ENCODE measurements around the gene FBXL22. TPM values are rescaled to one million over a fixed set of nuclear protein-coding genes. Genes with fewer than 3 reads are reported as not detected.

Gene FBXL22
- total RNA-seq, 1 donor = 0.54 TPM

- no peak for TF ChIP-seq CTCF (IDR thresholded peaks at IDR 0.05; ENCODE audit: insufficient read depth, low read length)
- no peak overlapping the region for H3K4me3 ChIP-seq (ENCODE audit: low read depth, low read length)
- DNase-seq (ENCODE audit: low read depth) = no peak
Observed at GRCh38 chr15:63588826-63589225, 8.4 kb upstream of the FBXL22 start.

DNA sequence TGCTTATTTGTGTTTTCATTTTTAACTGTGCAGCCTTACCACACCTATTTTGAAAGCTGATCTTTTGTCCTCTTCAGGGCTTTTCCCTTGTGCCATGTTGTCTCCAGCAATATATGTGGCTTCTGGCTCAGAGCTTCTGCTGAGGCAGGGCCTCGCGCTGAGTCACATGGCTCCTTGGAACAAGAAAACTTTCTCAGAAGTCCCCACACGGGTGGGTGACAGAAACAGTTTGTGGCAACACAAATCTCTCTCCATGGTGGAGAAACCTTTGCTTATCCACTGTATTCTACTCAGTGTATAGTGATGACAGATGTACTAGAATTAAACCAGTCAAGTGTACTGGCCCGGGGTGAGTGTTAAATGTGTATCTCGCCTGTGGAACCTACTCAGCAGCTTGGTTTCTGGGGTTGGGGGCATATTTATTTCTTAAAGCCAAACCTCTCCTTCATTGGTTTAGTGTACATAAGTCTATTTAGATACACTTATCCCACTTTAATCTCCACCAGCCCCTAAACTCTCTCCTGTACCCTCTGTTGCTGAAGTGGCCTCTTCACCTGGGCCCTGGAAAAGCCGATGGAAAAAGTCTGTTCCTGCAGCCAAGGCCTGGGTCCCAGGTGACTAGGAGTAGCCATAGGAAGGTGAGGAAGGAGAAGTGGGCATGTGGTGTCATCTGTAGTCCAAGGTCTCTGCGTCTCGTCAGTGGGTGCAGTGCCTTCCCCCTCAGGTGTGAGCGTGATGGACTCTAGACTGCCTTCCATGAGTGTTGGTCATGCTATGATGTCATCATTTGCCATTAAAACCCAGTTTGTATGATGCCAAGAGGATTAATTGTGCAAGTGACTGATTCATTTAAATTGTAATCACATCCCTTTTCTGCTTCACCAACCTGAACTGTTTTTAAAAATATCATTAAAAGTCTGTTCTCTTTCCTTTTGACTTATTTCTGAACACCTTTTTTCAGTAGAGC lies 3.2 kb upstream of the FBXL22 start:
- H3K4me3 ChIP-seq (ENCODE audit: low read depth, low read length) = no peak overlapping the region
- no peak for DNase-seq (ENCODE audit: low read depth)
- no peak for TF ChIP-seq CTCF (IDR thresholded peaks at IDR 0.05; ENCODE audit: insufficient read depth, low read length)

GRCh38 chr15:63595065-63595464 lies 2.1 kb upstream of the FBXL22 start:
- TF ChIP-seq CTCF (IDR thresholded peaks at IDR 0.05; ENCODE audit: insufficient read depth, low read length) = no peak
- no peak for DNase-seq (ENCODE audit: low read depth)

DNA sequence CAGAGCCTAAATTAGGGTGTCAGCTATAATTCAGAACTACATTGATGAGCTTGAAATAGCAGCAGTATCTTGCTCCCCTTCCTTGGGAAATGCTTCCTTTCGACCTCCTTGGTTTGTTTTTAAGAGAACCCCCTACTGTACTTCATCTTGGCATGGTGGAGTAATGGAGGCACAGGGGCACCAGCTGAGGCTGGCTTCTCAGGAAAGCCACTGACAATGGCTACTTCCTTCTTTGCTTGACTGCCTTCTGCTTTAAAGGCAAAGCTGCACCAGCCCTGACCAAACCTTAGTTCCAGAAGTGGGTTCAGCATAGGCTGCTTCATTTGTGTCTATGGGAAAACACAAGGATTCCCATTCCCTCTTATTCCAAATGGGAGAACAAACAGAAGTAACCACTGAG lies 1.5 kb upstream of the FBXL22 start:
- DNase-seq (ENCODE audit: low read depth) = no peak
- H3K4me3 ChIP-seq (ENCODE audit: low read depth, low read length) = no peak overlapping the region
- no peak for TF ChIP-seq CTCF (IDR thresholded peaks at IDR 0.05; ENCODE audit: insufficient read depth, low read length)

More at GRCh38 chr15:63595065-63595464, 2.1 kb upstream of the FBXL22 start:
- no peak overlapping the region for H3K4me3 ChIP-seq (ENCODE audit: low read depth, low read length)

- H3K4me3 ChIP-seq (ENCODE audit: low read depth, low read length) = no peak overlapping the region
- no peak for DNase-seq (ENCODE audit: low read depth)
- TF ChIP-seq CTCF (IDR thresholded peaks at IDR 0.05; ENCODE audit: insufficient read depth, low read length) = no peak
Observed at GRCh38 chr15:63596676-63597037, 530 bp upstream of the FBXL22 start.

DNA sequence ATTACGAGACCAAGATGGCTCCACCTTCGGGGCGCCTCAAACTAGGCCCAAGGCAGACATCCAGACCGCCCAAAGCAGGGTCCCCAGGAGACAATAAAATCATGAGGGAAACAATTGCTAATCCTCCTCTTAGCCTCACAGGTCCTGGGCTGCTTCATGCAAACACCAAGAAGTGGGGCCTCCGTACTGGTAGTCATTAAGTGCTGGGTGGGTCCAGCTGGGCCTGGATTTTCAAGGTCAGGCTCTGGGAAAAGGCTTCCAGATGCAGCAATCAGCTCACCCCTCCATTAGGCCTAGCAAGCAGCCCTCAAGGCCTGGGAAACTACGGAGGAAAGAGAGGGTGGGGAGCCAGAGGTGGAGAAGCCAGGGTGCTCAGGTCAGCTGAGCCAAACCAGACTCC lies 634 bp downstream of the FBXL22 start:
- no peak for TF ChIP-seq CTCF (IDR thresholded peaks at IDR 0.05; ENCODE audit: insufficient read depth, low read length)
- DNase-seq (ENCODE audit: low read depth) = no peak
- H3K4me3 ChIP-seq (ENCODE audit: low read depth, low read length) = no peak overlapping the region

Data from fibroblast of the aortic adventitia (primary cell).